Measurements from ENCODE around the gene CNEP1R1. TPM values are rescaled to one million over a fixed set of nuclear protein-coding genes. Genes with fewer than 3 reads are reported as not detected.

The CNEP1R1 gene
- total and polyA plus RNA-seq, 9 of the 15 experiments (the other 6 are each of a cell fraction or from before 2014, with no cell fraction given): 7.6 to 20.1 (median 10.6) TPM

- no peak overlapping the region for H3K4me3 ChIP-seq
- H3K9me1 ChIP-seq (ENCODE audit: control insufficient read depth, insufficient read depth, low read length): no peaks in the 10 kb centered on the region
- TF ChIP-seq CUX1 (CRISPR knock-in tag; IDR thresholded peaks at IDR 0.05) (no peak), CBFB (CRISPR knock-in tag; IDR thresholded peaks at IDR 0.05) (no peak)
- H3K27ac ChIP-seq (ENCODE audit: extremely low read depth, low read depth, low read length): no peak overlapping the region
- no peak overlapping the region for H3K9ac ChIP-seq (ENCODE audit: insufficient read depth in 1 of 2, low read depth in 2 of 2, low read length in 2 of 2)
- no peak overlapping the region for H3K4me2 ChIP-seq (ENCODE audit: insufficient read depth, low read length)
- H3K9me3 ChIP-seq (replicated peaks; ENCODE audit: control insufficient read depth, insufficient read depth, low read depth, low read length): no peaks in the 10 kb centered on the region
- DNase-seq (ENCODE audit: extremely low read depth in 1 of 4, low spot score in 3 of 4) (no peak), ATAC-seq (no peak), FAIRE-seq (no peak)
- H3K79me2 ChIP-seq (ENCODE audit: control insufficient read depth, insufficient read depth, low read length): no peaks in the 10 kb centered on the region
- peaks cover 10% of the 10 kb centered on the region in 2 experiments; a peak in 4 of 5 replicates for H3K27me3 ChIP-seq (ENCODE audit: control insufficient read depth in 2 of 2, insufficient read depth in 2 of 2, low read length in 2 of 2)
- H3K36me3 ChIP-seq (ENCODE audit: control insufficient read depth, insufficient read depth, low read length): no peaks in the 10 kb centered on the region
- POLR2A ChIA-PET: no interaction called here
- H2AFZ ChIP-seq (ENCODE audit: low read depth, low read length): no peak overlapping the region
- 25% methylated on average over 2 of the region's 2 CpGs for WGBS (ENCODE audit: insufficient coverage, low coverage, missing lambda C conversion rate)
- no TSS peak for BruUV-seq (replicated peaks)
- no peaks in the 10 kb centered on the region for H4K20me1 ChIP-seq (replicated peaks; ENCODE audit: control insufficient read depth, insufficient read depth, low read length)
- H3K4me1 ChIP-seq (replicated peaks in 1 of 2; ENCODE audit: control insufficient read depth in 2 of 2, insufficient read depth in 2 of 2, low read length in 2 of 2): no peaks in the 10 kb centered on the region; a peak in 1 of 5 replicates
- CTCF ChIA-PET (ENCODE audit: low intra/inter-chr PET ratio): no interaction called here
- in situ Hi-C loops (cut with MboI): no loop called here
- intact Hi-C loops (cut with micrococcal nuclease): no loop called here
These were observed 9.4 kb upstream of the CNEP1R1 start for GRCh38 chr16:50015631-50016030.
